GM19324 (cell line): ENCODE measurements around the gene PARVA.

Experiments
- ATAC-seq: cut with Tn5 transposase; IDR thresholded peaks from one replicate; pipeline ENCODE4 v1.9.1; 2021; ENCODE audit warnings: mild to moderate bottlenecking, moderate library complexity; ENCODE audit not compliant: unreplicated experiment, low FRiP score

The PARVA gene

GRCh38 chr11:12455938-12456337 lies 78.6 kb downstream of the PARVA start:
- ATAC-seq = no peak

- ATAC-seq = no peak
Measured at GRCh38 chr11:12456651-12457579, 79.5 kb downstream of the PARVA start.

- ATAC-seq = no peak
Measured at GRCh38 chr11:12458042-12458441, 80.7 kb downstream of the PARVA start.

- ATAC-seq = no peak
Measured at GRCh38 chr11:12459374-12459773, 82.0 kb downstream of the PARVA start.

GRCh38 chr11:12459865-12460444 lies 82.6 kb downstream of the PARVA start:
- no peak for ATAC-seq

- ATAC-seq = no peak
Measured at GRCh38 chr11:12460466-12460865, 83.1 kb downstream of the PARVA start.

- ATAC-seq = no peak
Measured at GRCh38 chr11:12461516-12461915, 84.1 kb downstream of the PARVA start.

GRCh38 chr11:12464303-12464702 lies 86.9 kb downstream of the PARVA start:
- no peak for ATAC-seq

- ATAC-seq = no peak
Measured at GRCh38 chr11:12465332-12465731, 88.0 kb downstream of the PARVA start.

- ATAC-seq = no peak
Measured at GRCh38 chr11:12467610-12468009, 90.2 kb downstream of the PARVA start.

- ATAC-seq = no peak
Measured at GRCh38 chr11:12469451-12469850, 92.1 kb downstream of the PARVA start.

GRCh38 chr11:12470236-12470635 lies 92.9 kb downstream of the PARVA start:
- ATAC-seq = no peak

GRCh38 chr11:12472401-12473005 lies 95.1 kb downstream of the PARVA start:
- no peak for ATAC-seq

- ATAC-seq = no peak
Measured at GRCh38 chr11:12473381-12473780, 96.0 kb downstream of the PARVA start.

- no peak for ATAC-seq
Measured at GRCh38 chr11:12474871-12475270, 97.5 kb downstream of the PARVA start.

GRCh38 chr11:12478743-12479142 lies 101.4 kb downstream of the PARVA start:
- no peak for ATAC-seq

GRCh38 chr11:12480401-12480800 lies 103.0 kb downstream of the PARVA start:
- ATAC-seq = no peak

- ATAC-seq = no peak
Measured at GRCh38 chr11:12482839-12483238, 105.5 kb downstream of the PARVA start.

GRCh38 chr11:12483604-12484003 lies 106.2 kb downstream of the PARVA start:
- no peak for ATAC-seq

GRCh38 chr11:12485328-12485727 lies 108.0 kb downstream of the PARVA start:
- no peak for ATAC-seq

- ATAC-seq = no peak
Measured at GRCh38 chr11:12489246-12489772, 111.9 kb downstream of the PARVA start.
